ENCODE results near the gene DYNLT2. TPM values are rescaled to one million over a fixed set of nuclear protein-coding genes. Genes with fewer than 3 reads are reported as not detected.

DYNLT2 gene
- total and polyA plus RNA-seq, 2 of the 13 experiments (the other 11 are each of a cell fraction or from before 2014, with no cell fraction given), result 2.1 to 4.3 TPM

GRCh38 chr6:169793408-169793807 lies 42.0 kb upstream of the DYNLT2 start:
- H3K36me3 ChIP-seq (replicated peaks in 1 of 2; ENCODE audit: control insufficient read depth in 1 of 2, insufficient read depth in 2 of 2, low read length in 2 of 2), result no peaks in the 10 kb centered on the region
- FAIRE-seq (no peak), ATAC-seq (no peak), DNase-seq (ENCODE audit: low spot score) (no peak)
- intact Hi-C loops (cut with micrococcal nuclease; ENCODE audit: unreplicated experiment), result no loop called here
- H3K4me2 ChIP-seq (ENCODE audit: low read depth, low read length), result no peak overlapping the region
- in situ Hi-C loops (cut with HindIII; ENCODE audit: extremely low pct_ligation_motif_present, low pct_unique_long_range_greater_than_20kb), result loop anchor here (5.0 kb wide), 1 partner anchor 89 kb away; no protein-coding TSS in a partner anchor
- no TSS peak for BruUV-seq (replicated peaks)
- H3K4me3 ChIP-seq (replicated peaks in 1 of 3; ENCODE audit: insufficient read depth in 1 of 3, low read depth in 2 of 3, low read length in 3 of 3), result no peak overlapping the region
- CTCF ChIA-PET (ENCODE audit: low intra/inter-chr PET ratio, low total read pairs), result no interaction called here
- H3K4me1 ChIP-seq (ENCODE audit: insufficient read depth, low read length), result peaks cover 81% of the 10 kb centered on the region
- no peaks in the 10 kb centered on the region for H3K9me3 ChIP-seq (ENCODE audit: low read length)
- WGBS (ENCODE audit: low lambda C conversion rate), result 94% methylated on average over 10 of the region's 10 CpGs
- no peaks in the 10 kb centered on the region for H4K20me1 ChIP-seq (ENCODE audit: insufficient read depth, low read length)
- TF ChIP-seq PAF1 (CRISPR knock-in tag; IDR thresholded peaks at IDR 0.05) (no peak), UBTF (CRISPR knock-in tag; IDR thresholded peaks at IDR 0.05) (no peak), MED1 (CRISPR knock-in tag; IDR thresholded peaks at IDR 0.05) (no peak), SNAPC5 (CRISPR knock-in tag; IDR thresholded peaks at IDR 0.05; ENCODE audit: borderline replicate concordance) (no peak), ZBTB8A (CRISPR knock-in tag; IDR thresholded peaks at IDR 0.05; ENCODE audit: borderline replicate concordance, low read depth) (no peak), HNRNPUL1 (IDR thresholded peaks at IDR 0.05; ENCODE audit: low read depth, low read length) (no peak), AGO2 (optimal IDR thresholded peaks at IDR 0.05; ENCODE audit: low read depth, low read length) (peak; percentile 66), BHLHE40 (IDR thresholded peaks at IDR 0.05; ENCODE audit: low read length) (no peak), SATB2 (CRISPR knock-in tag; IDR thresholded peaks at IDR 0.05) (no peak), SMAD9 (CRISPR knock-in tag; IDR thresholded peaks at IDR 0.05) (no peak), TMF1 (CRISPR knock-in tag; IDR thresholded peaks at IDR 0.05; ENCODE audit: low read depth) (no peak), ZBTB1 (CRISPR knock-in tag; IDR thresholded peaks at IDR 0.05; ENCODE audit: borderline replicate concordance) (no peak), HNRNPL (IDR thresholded peaks at IDR 0.05; ENCODE audit: low read depth, low read length) (0 out of 2 replicates have a peak, but pooled peaks have one; percentile 16), GATAD2A (CRISPR knock-in tag; IDR thresholded peaks at IDR 0.05) (no peak), RBM22 (optimal IDR thresholded peaks at IDR 0.05; ENCODE audit: low read length) (peak; percentile 58), GFI1 (CRISPR knock-in tag; IDR thresholded peaks at IDR 0.05; ENCODE audit: borderline replicate concordance) (peak; percentile 46; the same call in 1 of the 2 replicates), SUZ12 (IDR thresholded peaks at IDR 0.05; ENCODE audit: low read depth, low read length) (no peak), ZNF431 (CRISPR knock-in tag; IDR thresholded peaks at IDR 0.05; ENCODE audit: borderline replicate concordance, low read depth) (no peak), PRDM4 (CRISPR knock-in tag; IDR thresholded peaks at IDR 0.05; ENCODE audit: borderline replicate concordance) (no peak), ZFP36 (IDR thresholded peaks at IDR 0.05; ENCODE audit: borderline replicate concordance, low read depth, low read length, partially characterized antibody) (no peak), ZNF136 (CRISPR knock-in tag; IDR thresholded peaks at IDR 0.05; ENCODE audit: low read depth) (no peak), RBFOX2 (IDR thresholded peaks at IDR 0.05; ENCODE audit: low read depth, low read length) (peak; percentile 57; the same call in 1 of the 2 replicates), PAX8 (CRISPR knock-in tag; IDR thresholded peaks at IDR 0.05; ENCODE audit: borderline replicate concordance) (no peak)
- POLR2A ChIA-PET, result interaction anchor here (2.9 kb wide), 1 partner anchor 68 kb away, joined by 8 read pairs; no protein-coding TSS in a partner anchor
- H3K9ac ChIP-seq (ENCODE audit: insufficient read depth, low read depth, low read length), result no peak overlapping the region
- H3K27me3 ChIP-seq (ENCODE audit: control insufficient read depth in 1 of 2, insufficient read depth in 2 of 2, low read length in 2 of 2), result no peaks in the 10 kb centered on the region
- H3K27ac ChIP-seq (ENCODE audit: extremely low read length, insufficient read depth, low read length), result no peak overlapping the region
- H2AFZ ChIP-seq (ENCODE audit: low read length), result no peak overlapping the region
- H3K79me2 ChIP-seq (ENCODE audit: insufficient read depth, low read length), result peaks cover 28% of the 10 kb centered on the region

Measured in HepG2 (cell line).